Islet of Langerhans (tissue), 1 donor: ENCODE data around the gene ADAMTSL5.
"Not testable (repeated sequence)": the region's sequence is repeated elsewhere in the genome, so short reads cannot be mapped to it uniquely, and the experiment has no call there.

Experiments
- FAIRE-seq: peaks from one replicate; lab custom pipeline; 2011; peaks lifted over from hg19 to GRCh38; lab: Jason Lieb, UNC

ADAMTSL5 gene

DNA sequence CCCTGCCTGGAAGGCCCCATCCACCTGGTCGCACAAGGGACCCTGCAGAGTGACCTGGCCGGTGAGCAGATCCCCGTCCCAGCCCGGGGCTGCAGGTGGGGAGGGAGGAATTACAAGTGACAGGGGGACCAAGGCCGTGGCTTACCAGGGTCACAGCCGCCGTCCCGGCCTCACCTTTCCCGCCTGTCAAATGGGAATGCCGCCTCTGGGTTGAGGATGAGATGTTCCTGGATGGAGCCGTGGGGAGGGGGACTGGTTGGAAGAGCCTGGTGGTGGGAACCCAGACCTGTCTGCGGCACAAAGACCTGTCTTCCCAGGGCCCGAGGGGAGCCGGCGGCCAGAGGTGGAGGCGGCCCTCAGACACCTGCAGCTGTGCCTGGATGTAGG is 16.6 kb upstream of the ADAMTSL5 start:
- FAIRE-seq: no peak

DNA sequence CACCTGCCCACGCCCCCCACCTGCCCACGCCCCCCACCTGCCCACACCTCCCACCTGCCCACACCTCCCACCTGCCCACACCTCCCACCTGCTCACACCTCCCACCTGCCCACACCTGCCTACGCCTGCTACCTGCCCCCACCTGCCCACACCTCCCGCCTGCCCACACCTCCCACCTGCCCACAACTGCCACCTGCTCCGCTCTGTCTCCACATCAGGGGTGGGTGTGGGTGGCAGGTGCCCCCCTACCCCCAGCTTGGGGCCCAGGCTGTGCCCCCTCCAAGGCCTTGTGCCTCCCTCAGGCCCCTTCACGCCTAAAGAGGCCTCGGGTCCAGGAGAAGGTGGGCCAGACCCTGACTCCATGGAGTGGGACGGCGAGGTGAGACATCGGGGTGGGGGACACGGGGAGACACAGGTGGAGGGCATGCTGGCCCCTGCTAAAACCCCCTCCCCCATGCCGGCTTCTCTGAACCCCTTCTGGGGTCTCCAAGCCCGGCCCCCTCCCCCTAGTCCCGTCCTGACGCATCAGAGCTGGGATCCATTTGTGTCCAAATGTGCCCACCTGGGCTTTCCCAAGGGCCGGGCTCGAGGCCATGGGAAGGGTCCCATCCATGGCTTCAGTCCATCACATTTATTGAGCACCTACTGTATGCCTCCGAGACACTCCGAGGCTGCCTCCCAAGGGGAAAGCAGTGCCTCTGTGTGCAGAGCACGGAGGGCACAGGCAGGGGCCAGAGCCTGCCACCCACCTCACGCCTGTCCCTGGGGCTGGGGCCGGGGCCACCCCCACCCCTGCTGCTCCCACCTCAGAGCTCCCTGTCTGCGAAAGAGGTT is 16.0 kb upstream of the ADAMTSL5 start:
- no peak for FAIRE-seq

DNA sequence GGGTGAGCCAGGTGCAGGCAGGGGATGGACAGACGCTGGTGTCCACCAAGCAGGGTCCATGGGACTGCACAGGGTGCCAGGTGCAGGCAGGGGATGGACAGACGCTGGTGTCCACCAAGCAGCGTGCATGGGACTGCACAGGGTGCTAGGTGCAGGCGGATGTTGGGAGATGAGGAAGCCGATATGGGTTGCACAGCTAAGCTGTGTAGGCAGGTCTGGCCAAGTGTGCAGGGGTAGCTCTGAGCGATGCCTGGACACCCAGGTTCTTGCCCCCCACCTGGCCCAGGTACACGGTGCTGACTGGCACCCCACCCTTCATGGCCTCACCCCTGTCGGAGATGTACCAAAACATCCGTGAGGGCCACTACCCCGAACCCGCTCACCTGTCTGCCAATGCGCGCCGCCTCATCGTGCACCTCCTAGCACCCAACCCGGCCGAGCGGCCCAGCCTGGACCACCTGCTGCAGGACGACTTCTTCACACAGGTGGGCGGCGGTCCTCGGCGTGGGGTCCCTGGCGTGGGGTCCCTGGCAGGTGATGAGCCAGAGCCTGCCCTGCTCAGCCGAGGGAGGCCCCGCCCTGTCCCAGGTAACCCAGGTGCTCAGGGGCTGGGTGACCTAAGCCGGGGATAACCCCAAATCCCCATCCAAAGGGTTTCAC is 15.0 kb upstream of the ADAMTSL5 start:
- FAIRE-seq: no peak

DNA sequence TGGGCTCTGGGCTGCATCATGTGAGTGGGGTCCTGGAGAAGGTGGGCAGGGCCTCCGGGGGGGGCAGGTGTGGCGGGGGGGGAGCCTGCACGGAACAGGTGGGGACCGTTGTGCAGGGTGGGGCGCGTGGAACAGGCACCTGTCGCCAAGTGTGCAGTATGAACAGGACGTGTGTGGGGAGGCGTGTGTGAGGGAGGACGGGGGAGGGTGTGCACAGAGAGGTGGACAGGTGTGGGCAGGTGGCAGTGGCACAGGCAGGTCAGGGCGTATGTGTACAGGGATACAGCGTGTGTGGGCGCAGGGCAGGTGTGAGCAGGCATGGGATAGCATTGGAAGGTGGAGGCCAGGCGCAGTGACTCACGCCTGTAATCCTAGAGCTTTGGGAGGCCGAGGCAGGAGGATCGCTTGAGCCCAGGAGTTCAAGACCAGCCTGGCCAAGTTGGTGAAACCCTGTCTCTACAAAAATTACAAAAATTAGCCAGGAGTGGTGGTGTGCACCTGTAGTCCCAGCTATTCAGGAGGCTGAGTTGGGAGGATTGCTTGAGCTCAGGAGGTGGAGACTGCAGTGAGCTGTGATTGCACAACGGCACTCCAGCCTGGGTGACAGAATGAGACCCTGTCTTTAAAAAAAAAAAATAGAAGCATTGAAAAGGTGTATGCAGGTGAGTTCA is 14.3 kb upstream of the ADAMTSL5 start:
- no peak for FAIRE-seq

DNA sequence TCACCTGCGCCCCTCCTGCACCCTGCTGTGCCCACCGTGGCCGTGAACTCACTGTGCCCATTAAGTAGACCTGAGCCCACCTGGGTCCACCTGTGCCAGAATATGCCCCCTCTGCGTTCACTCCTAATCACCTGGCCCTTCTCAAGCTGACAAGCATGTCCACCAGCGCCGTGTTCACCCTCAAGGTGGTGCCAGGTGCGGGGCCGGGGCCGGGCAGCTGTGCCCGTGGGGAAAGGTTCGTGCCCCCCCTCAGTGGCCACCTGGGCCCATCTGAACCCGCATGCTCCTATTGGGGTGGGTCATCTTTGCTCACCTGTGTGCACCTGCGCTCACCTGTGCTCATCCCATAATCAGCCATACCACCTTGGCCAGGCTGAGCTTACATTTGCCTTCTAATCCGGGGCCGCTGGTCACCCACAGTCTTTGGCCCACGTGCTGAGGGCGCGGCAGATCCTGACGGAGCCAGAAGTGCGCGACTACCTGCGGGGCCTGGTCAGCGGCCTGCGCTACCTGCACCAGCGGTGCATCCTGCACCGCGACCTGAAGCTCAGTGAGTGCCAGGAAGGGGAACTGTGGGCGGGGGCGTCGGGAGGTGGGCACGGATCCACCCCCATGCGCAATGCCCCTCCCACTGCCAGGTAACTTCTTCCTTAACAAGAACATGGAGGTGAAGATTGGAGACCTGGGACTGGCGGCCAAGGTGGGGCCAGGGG is 13.4 kb upstream of the ADAMTSL5 start:
- no peak for FAIRE-seq

DNA sequence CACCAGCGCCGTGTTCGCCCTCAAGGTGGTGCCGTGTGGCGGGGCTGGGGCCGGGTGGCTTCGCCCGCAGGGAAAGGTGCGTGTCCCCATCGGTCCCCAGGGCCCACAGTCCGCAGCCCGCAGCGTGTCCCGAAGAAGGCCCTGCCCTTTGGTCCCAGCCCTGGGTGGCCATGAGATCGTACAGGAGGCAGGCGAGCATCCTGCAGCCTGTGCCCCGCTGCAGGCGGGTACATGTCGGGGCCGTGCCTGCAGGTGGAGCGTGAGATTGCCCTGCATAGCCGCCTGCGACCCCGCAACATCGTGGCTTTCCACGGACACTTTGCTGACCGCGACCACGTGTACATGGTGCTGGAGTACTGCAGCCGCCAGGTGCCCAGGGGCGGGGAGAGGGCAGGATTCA is 12.5 kb upstream of the ADAMTSL5 start:
- no peak for FAIRE-seq

DNA sequence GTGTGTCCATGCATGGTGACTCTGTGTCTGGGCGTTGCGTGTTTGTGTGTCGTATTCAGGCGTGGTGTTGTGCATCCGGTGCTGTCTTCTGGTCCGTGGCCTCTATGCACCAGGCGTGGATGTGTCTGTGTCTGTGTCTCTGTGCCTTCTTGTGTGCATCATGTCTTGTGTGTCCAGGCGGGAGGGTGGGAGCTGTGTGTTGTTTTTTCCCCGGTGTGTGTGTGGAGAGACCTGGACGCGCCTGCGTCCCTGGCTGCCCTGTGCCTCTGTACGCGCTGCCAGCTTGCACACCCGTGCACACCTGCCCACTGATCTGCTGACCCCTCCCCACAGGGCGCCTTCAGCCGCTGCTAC is 12.1 kb upstream of the ADAMTSL5 start:
- no peak for FAIRE-seq

DNA sequence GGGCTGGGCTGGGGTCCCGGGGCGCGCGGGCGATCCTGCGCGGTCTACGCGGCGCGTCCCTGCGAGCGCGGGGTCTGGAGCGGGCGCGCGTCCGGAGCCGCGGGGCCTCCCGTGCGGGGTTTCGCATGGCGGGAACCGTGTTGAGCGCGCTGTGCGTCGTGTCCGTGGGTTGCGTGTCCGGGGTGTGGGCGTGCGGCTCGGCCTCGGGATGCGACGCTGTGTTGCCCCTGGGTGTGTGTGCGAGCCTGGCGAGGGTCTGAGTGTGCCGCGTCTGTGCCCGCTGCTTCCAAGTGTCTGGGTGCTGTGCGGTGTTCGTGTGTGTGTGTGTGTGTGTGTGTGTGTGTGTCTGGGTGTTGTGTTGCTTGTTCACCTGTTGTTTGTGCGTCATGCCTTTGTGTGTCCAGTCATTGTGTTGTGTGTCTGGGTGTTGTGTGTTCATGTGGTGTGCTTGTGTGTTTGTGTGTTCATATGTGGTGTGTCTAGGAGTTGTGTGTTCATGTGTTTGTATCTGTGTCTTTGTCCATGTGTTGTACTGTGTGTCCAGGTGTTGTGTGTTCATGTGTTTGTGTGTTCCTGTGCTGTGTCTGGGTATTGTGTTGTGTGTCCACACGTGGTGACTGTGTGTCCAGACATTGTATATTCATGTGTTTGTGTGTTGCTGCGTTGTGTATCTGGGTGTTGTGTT is 11.6 kb upstream of the ADAMTSL5 start:
- FAIRE-seq: no peak

DNA sequence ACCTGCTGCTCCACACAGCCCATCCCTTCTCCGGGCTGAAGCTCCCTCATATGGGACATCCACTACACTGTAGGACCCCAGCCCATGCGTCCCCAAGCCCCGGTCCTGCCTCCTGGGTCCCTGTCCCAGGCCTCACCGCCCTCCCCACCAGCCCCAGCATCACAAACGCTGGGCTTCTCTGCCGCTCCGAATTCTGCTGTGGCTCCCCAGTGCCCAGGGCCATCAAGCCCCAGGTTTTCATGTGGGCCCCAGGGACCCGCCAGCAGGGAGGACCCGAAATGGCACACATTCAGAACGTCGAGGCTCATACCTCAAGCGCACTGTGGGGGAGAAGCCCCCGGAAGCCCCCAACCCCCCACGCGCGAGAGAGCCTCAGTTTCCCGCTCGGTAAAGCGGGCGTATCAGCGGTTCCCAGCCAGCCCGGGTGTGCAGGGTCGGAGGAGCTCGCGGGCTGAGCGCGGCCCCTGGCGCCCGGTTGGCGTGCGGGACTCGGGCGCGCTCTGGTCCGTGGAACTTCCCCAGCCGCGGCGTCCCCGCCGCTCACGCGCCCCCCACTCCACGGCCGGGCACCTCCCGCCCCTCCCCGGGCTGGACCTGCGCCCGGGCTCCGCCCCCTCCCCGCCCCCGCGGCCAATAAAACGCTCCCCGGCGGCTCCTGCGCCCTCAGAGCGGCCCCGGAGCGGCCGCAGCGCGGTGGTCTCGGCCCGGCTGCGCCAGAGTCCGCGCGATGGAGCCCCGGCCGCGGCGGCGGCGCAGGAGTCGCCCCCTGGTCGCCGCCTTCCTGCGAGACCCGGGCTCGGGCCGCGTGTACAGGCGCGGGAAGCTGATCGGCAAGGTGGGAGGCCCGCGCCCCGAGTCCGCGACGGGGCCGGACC is 10.8 kb upstream of the ADAMTSL5 start, which contains the start of gene PLK5:
PLK5 (plus strand) TSS at position 666 of the 875 bp plus-strand sequence. CDS start 2,920 bp downstream, outside the sequence.
- no peak for FAIRE-seq

DNA sequence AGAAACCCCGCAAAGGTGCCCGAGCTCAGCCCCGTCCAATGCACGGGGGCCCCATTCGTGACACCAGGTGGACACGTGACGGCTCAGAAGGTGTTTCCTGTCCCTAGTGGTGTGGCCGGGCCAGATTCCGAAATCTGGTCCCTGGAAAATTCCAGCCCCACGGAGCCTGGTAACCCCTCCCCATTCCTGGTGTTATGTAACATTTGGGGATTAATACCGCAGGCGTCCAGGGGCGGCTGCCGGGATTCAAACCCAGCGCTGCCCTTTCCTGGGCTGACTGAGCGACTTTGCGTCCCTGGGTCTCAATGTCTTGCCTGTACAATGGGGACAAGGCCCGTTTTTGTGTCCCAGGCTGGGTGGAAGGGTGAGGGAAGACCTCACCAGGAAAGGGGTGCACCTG is 10.0 kb upstream of the ADAMTSL5 start:
- FAIRE-seq: no peak

DNA sequence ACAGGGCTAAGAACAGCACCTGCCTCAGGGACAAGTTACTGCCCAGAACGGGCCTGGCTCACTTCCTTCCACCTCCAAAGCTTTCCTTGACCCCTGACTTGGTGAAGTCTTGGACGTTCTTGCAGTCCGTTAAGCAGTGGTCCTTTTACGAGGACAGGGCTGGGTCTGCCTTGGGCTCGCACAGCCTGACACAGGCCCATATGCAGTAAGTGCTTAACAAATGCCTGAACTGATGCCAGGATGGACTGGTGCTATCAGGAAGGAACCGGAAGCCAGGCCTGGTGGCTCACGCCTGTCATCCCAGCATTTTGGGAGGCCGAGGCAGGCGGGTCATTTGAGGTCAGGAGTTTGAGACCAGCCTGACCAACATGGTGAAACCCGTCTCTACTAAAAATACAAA is 9.2 kb upstream of the ADAMTSL5 start:
- no peak for FAIRE-seq

DNA sequence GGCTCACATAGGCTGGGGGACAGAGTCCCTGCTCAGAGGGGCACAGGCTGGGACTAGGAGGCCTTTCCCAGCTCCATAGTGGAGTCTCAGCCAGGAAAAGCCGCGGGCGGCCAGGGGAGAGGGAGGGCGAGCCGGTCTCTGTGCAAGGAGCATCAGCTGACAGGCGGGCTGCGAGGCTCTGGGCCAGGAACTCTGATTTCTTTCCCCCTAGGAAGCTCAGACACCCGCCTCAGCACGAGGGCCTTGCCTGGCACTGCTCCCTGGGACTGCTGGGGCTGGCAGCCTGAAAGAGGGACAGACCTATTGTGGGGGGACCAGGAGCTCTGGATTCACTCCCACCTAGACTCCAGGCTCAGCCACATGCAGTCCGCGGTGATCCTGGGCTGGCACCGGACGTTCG is 8.8 kb upstream of the ADAMTSL5 start:
- FAIRE-seq: no peak

DNA sequence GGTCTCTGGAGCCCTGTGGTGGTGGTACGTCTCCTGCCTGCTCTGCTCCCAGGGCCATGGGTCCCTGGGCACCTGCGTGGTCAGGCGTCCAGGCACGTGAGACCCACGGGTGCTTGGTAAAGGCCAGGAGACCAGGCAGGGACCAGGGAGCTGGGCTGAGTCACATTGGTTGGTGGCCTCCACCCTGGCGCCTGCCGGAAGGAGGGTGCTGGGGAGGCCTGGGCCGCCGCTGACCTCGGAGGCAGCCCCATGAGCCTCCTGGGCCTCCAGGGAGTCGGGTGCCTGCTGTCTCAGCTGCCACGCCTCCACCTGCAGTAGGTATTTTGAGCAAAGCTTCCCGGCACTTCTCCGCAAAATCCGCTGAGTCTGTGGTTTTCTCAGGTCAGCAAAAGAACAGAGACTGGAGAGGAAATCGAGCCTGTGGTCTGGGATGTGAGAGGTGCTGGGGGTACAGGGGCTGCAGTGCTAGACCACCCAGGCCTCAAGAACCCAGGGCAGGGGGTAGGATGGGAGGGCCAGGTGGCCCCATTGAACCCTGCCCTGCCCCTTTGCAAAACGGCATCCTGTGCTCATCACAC is 7.5 kb upstream of the ADAMTSL5 start:
- no peak for FAIRE-seq

DNA sequence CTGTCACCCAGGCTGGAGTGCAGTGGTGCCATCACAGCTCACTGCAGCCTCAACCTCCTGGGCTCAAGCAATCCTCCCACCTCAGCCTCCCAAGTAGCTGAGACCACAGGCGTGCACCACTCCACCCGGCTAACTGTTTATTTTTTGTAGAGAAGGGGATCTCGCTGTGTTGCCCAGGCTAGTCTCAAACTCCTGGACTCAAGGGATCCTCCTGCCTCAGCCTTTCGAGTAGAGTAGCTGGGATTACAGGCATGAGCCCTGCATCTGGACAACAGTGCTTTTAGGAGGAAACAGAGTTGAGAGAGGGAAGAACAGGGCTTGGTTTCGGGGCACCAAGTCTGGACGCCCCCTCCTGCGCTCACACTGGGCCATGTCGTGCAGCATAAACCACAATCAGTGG is 7.0 kb upstream of the ADAMTSL5 start:
- FAIRE-seq: not testable (repeated sequence)

DNA sequence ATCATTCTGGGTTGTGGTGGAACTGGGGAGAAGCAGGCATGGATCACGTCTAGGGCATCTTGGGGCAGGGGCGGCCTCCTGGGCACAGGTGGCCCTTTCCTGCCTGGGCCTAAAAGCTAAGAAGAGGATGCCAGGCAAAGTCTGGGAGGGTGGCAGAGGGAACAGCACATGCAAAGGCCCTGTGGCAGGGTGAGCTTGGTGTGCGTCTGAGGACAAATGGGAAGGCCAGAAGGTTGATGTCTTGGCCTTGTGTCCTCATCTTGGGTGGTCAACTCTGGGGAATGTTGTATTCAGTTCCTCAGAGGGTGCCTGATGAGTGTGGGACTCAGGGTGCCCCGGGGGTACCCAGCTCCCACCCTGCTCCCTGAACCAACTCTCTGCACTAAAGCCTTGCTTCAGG is 5.7 kb upstream of the ADAMTSL5 start:
- FAIRE-seq: no peak

DNA sequence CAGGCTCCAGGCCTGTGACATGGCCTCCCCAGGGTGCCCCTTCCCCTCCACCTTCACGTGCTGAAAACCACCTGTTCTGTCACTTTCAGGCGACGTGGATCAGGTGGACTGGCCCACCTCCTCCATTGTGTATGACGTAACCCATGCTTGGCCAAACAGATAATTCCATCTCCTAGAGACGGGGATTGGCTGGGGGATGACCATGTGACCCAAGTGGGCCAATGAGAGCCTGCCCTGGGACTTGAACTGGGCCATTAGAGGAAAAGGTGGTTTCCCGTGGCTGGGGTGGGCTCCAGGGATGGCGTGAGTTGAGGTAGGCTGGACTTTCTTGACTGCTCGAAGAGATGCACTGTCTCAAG is 3.6 kb upstream of the ADAMTSL5 start:
- no peak for FAIRE-seq

DNA sequence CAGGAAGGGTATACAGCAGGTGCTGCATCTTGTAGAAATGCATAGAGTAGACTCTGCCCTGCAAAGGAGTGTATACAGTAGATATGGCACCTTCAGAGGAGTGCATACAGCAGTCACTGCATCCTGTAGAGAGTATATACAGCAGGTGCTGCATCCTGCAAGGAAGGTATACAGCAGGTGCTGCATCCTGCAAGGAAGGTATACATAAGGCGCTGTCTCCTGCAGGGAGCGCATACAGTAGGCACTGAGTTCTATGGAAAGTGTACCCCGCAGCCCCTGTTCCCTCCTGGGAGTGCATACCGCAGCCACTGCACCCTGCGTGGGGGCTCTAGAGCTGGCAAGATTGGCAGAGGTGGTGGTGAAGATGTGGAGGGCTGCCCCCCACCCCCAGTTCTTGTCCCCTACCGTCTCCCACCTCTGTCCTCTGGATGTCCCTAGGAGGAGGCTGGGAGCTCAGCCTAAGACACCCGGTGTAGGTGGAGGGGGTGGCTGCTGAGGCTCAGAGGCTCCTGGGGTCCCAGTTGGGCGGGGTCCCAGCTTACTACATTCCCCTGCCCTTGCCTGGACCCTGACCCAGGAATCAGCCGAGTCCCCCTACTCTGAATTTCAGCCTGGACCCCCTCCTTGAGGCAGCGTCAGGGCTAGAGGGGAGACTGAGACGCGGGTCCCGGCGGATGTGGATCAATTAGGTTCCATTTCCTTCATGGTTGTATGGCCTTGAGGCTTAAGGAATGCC is 2.3 kb upstream of the ADAMTSL5 start:
- FAIRE-seq: no peak

DNA sequence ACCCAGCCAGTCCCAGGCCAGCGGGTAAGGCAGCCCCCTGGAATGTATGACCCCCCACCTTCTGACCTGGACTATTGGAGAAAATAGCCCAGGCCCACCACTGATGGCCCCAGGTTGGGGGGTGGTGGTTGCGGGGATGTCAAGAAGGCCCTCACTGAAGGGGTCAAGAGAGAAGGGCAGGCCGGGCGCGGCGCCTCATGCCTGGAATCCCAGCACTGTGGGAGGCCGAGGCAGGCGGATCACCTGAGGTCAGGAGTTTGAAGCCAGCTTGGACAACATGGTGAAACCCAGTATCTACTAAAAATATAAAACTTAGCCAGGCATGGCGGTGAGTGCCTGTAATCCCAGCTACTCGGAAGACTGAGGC is 1.5 kb upstream of the ADAMTSL5 start:
- no peak for FAIRE-seq

DNA sequence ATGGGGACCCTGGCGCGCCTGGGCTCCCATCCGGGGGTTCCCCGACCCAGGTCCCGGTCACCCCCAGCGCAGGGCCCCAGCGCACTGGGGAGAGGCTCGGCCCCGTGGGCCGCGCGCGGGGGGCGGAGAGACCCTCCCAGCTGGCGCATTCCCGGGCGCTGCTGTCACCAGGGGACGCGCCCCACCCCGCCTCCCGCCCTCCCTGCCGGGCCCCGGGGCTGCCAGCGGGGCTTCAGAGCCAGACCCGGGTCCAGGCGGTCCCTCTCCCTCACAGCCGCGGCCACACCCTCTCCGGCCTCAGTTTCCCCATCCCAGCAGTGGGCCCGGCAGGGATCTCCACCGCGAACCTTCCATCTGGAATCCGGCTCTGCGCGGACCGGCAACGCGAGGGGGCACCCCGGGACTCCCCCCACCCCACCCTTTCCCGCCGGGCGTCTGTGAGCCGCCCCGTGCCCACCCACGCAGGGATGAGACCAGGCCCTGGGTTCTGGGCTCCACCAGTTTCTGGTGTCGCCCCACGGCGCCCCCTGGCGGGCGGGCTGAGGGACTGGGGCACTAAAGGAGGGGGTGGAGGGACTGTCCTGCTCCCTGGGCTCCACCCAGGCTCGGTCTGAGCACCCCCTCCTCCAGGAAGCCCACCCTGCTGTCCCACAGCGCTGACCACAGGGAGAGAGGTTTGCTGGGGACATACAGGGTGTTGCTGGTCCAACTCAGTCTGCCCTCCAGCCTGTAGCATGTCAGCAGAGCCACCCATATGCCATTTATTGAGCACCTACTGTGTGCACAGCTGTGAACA is 878 bp upstream of the ADAMTSL5 start:
- no peak for FAIRE-seq
